Measurements from ENCODE around the gene SH3PXD2A. TPM values are rescaled to one million over a fixed set of nuclear protein-coding genes. Genes with fewer than 3 reads are reported as not detected.
A peak's percentile ranks its signal among the peaks of the same experiment; 100 is the strongest.

SH3PXD2A gene
- total and polyA plus RNA-seq, 8 donors, result 3.9 to 16.4 (median 8.0) TPM

DNA sequence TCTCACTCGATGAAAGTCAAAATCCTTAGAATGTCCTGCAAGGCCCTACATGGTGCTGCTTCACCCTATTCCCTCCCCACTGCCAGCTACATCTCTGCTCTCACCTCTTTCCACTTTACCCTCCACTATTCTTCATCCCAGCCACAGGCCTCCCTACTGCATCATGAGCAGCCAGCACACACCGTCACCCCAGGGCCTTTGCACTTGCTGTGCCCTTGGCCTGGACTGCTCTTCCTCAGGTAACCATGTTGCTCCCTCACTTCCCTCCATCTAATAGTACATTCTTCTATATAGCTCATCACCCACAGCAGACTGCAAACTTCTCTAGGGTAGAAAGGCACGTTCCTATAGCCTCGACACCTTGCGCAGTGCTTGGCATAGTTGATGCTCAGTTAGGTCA is 167.7 kb downstream of the SH3PXD2A start:
- Histone ChIP-seq H3K36me3 (no peaks in the 10 kb centered on the region), H3K4me3 (no peak overlapping the region), H3K4me1 (no peaks in the 10 kb centered on the region), H3K27me3 (no peaks in the 10 kb centered on the region), H3K27ac (no peak overlapping the region), H3K9me3 (no peaks in the 10 kb centered on the region)
- WGBS, 2 donors, result 86 to 91% methylated on average over 5 of the region's 5 CpGs
- intact Hi-C loops (cut with DNase I), result loop anchor here in 2 of 3 donors (5.0 kb wide), 1 partner anchor 85 kb away; no protein-coding TSS in a partner anchor
- no peak for ATAC-seq
- no peak for DNase-seq
- TF ChIP-seq, protein P1, sequence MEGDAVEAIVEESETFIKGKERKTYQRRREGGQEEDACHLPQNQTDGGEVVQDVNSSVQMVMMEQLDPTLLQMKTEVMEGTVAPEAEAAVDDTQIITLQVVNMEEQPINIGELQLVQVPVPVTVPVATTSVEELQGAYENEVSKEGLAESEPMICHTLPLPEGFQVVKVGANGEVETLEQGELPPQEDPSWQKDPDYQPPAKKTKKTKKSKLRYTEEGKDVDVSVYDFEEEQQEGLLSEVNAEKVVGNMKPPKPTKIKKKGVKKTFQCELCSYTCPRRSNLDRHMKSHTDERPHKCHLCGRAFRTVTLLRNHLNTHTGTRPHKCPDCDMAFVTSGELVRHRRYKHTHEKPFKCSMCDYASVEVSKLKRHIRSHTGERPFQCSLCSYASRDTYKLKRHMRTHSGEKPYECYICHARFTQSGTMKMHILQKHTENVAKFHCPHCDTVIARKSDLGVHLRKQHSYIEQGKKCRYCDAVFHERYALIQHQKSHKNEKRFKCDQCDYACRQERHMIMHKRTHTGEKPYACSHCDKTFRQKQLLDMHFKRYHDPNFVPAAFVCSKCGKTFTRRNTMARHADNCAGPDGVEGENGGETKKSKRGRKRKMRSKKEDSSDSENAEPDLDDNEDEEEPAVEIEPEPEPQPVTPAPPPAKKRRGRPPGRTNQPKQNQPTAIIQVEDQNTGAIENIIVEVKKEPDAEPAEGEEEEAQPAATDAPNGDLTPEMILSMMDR (IDR thresholded peaks at IDR 0.05), result no peak
- no peak for FAIRE-seq

DNA sequence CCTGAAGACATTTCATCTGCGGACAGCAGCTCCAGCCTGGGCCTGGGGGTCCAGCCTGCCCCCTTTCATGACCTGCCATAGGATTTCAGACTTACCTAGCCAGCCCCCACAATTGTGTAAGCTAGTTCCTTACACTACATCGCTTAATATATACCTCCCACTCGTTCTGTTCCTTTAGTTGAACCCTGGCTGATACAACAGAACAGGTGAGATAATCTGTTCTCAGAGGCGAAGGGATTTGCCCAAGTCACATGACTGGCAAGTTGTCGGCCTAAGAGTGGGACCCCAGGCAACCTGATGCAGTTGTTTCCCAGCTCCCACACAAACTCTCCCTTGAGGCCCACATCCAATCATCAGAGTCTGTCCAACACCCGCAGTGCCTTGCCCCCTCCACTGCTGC is 168.2 kb downstream of the SH3PXD2A start:
- no peak for DNase-seq
- FAIRE-seq, result no peak
- no peak for ATAC-seq
- Histone ChIP-seq H3K27me3 (no peaks in the 10 kb centered on the region), H3K9me3 (no peaks in the 10 kb centered on the region), H3K36me3 (no peaks in the 10 kb centered on the region), H3K4me1 (no peaks in the 10 kb centered on the region), H3K27ac (no peak overlapping the region), H3K4me3 (no peak overlapping the region)
- intact Hi-C loops (cut with DNase I), result loop anchor here in 2 of 3 donors (5.0 kb wide), 1 partner anchor 85 kb away; no protein-coding TSS in a partner anchor
- TF ChIP-seq, protein P1 (IDR thresholded peaks at IDR 0.05), result no peak
- 75 to 84% methylated on average over 6 of the region's 6 CpGs for WGBS, 2 donors

DNA sequence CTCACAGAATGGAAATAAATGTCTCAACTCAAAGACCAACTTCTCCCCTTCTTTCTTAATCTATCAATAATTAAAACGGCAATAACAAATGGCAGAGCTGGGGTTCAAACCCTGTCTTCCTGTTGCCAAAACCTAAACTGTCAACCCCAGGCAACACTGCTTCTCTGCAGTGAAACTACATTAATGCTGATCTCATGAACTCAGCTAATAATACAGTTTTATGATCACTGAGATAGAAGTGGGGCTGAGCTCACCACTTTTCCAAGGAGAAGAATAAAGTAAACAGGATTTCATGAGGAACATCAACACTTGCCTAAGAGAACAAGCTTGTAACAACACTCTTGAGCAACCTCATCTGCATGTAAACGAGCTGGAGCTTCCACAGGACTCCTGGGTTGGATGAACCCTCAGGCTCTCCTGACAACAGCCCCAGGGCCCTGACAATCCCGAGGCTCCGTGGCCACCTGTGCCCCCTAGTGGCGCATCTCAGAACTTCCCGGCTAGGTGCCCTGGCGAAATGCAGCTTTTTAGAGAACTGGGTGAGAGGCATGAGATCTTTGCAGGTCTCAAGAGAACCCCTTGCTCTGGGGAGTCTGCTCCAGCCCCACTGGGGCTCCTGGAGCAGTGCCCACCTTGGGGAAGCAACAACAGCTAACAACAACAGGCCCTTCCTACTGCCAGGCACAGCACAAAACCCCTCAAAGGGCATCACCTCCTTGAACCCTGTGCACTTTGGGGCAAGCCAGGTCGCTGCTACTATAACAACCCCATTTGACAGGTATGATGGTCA is 169.3 kb downstream of the SH3PXD2A start:
- H3K27me3 ChIP-seq, result no peaks in the 10 kb centered on the region
- no peaks in the 10 kb centered on the region for H3K4me1 ChIP-seq
- FAIRE-seq, result no peak
- TF ChIP-seq, protein P1 (IDR thresholded peaks at IDR 0.05), result peak; percentile 86 to 95 (median 94)
- no peaks in the 10 kb centered on the region for H3K36me3 ChIP-seq
- peak; percentile 75 to 95 (median 92) for ATAC-seq
- WGBS, 2 donors, result 16 to 20% methylated on average over 8 of the region's 8 CpGs
- no peaks in the 10 kb centered on the region for H3K9me3 ChIP-seq
- peak; percentile 43 to 94 (median 75) for DNase-seq
- H3K4me3 ChIP-seq, result no peak overlapping the region
- no peak overlapping the region for H3K27ac ChIP-seq
- intact Hi-C loops (cut with DNase I), result loop anchor here in 2 of 3 donors (5.0 kb wide), 1 partner anchor 84 kb away; no protein-coding TSS in a partner anchor

DNA sequence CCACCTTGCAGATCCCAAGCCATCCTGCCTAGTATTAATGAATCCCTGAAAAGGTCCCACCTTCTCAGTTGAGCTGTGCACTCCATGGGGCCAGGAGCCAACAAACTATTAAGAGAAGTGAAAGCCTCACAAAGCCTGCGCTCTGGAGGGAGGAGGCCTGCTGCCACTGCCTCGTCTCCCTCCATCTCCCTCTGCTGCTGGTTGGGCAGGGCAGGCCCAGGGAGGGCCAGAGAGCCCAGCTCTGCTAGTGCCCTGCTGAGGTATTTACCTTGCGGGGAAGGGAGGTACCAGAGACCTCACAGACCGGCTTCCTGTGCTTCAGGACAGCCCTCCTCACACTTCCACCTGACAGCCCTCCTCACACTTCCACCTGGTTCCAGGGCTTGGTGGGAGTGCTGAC is 171.5 kb downstream of the SH3PXD2A start:
- no peak for FAIRE-seq
- Histone ChIP-seq H3K27ac (no peak overlapping the region), H3K36me3 (no peaks in the 10 kb centered on the region), H3K9me3 (no peaks in the 10 kb centered on the region), H3K4me3 (no peak overlapping the region), H3K4me1 (no peaks in the 10 kb centered on the region), H3K27me3 (no peaks in the 10 kb centered on the region)
- DNase-seq, result no peak
- TF ChIP-seq, protein P1 (IDR thresholded peaks at IDR 0.05), result no peak
- ATAC-seq, result no peak
- intact Hi-C loops (cut with DNase I), result no loop called here
- 84 to 92% methylated on average over 2 to 4 of the region's 4 CpGs for WGBS, 2 donors

DNA sequence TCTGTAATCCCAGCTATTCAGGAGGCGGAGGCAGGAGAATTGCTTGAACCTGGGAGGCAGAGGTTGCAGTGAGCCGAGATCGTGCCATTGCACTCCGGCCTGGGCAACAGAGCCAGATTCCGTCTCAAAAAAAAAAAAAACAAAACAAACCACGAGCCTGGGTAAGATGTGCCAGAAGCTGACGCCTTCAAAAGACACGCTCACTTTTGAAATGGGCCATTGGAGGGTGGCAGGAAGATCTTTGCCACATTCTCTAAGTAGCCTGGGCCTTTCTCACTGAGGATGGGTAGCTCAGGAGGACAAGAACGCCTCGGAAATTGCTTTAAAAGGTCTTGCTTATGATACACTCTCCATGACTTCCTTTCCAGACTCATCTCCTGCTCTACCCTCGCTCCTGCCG is 172.7 kb downstream of the SH3PXD2A start:
- no peak overlapping the region for H3K4me3 ChIP-seq

More for the DNA sequence above, 172.7 kb downstream of the SH3PXD2A start:
- TF ChIP-seq, protein P1 (IDR thresholded peaks at IDR 0.05), result no peak
- Histone ChIP-seq H3K27ac (no peak overlapping the region), H3K27me3 (no peaks in the 10 kb centered on the region), H3K4me1 (no peaks in the 10 kb centered on the region), H3K9me3 (no peaks in the 10 kb centered on the region), H3K36me3 (no peaks in the 10 kb centered on the region)
- no peak for FAIRE-seq
- WGBS, 2 donors, result 84 to 89% methylated on average over 10 to 12 of the region's 12 CpGs
- no peak for DNase-seq
- ATAC-seq, result no peak
- intact Hi-C loops (cut with DNase I), result no loop called here

Measured in pancreas (tissue), 10 donors.